PC-3 (cell line): ENCODE results near the gene ACBD6.

ENCODE experiments used
- EZH2 ChIP-seq: fragments of 300-600 bp; sonication (generic); IDR thresholded peaks from one replicate; pipeline ENCODE4 v1.6.1; 2017; ENCODE audit warnings: antibody characterized with exemption, mild to moderate bottlenecking, low read length; ENCODE audit not compliant: unreplicated experiment
- EZH2phosphoT487 ChIP-seq: fragments of 300-600 bp; sonication (generic); IDR thresholded peaks from 2 replicates; pipeline ENCODE4 v1.6.1; 2018; ENCODE audit warnings: mild to moderate bottlenecking, antibody characterized with exemption, low read length, borderline replicate concordance
- TF ChIP-seq, protein P1 (sequence below): fragments of 300-600 bp; sonication (generic); conservative IDR thresholded peaks from 2 replicates; pipeline ENCODE4 v1.5.1; 2017; ENCODE audit warnings: antibody characterized with exemption, low read depth, mild to moderate bottlenecking, low read length

GRCh38 chr1:180433873-180434272, 68.5 kb downstream of the ACBD6 start:
- TF ChIP-seq, protein P1, sequence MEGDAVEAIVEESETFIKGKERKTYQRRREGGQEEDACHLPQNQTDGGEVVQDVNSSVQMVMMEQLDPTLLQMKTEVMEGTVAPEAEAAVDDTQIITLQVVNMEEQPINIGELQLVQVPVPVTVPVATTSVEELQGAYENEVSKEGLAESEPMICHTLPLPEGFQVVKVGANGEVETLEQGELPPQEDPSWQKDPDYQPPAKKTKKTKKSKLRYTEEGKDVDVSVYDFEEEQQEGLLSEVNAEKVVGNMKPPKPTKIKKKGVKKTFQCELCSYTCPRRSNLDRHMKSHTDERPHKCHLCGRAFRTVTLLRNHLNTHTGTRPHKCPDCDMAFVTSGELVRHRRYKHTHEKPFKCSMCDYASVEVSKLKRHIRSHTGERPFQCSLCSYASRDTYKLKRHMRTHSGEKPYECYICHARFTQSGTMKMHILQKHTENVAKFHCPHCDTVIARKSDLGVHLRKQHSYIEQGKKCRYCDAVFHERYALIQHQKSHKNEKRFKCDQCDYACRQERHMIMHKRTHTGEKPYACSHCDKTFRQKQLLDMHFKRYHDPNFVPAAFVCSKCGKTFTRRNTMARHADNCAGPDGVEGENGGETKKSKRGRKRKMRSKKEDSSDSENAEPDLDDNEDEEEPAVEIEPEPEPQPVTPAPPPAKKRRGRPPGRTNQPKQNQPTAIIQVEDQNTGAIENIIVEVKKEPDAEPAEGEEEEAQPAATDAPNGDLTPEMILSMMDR: no peak
- TF ChIP-seq EZH2: no peak
- no peak for TF ChIP-seq EZH2phosphoT487
